GM20000 (cell line): ENCODE measurements around the gene ZSWIM1.
"Not testable (repeated sequence)": the region's sequence is repeated elsewhere in the genome, so short reads cannot be mapped to it uniquely, and the experiment has no call there.

Source experiments
- DNase-seq: peaks from one replicate; pipeline ENCODE4 v3.0.0; 2012; ENCODE audit warnings: low spot score
- CTCF ChIP-seq: IDR thresholded peaks from 2 replicates; pipeline ENCODE4 v1.5.1; 2012; ENCODE audit warnings: mild to moderate bottlenecking, control low read depth; ENCODE audit errors: extremely low read depth, missing control alignments

ZSWIM1 gene

GRCh38 chr20:45925821-45926506 is 44.9 kb downstream of the ZSWIM1 start:
- DNase-seq, result no peak
- no peak for TF ChIP-seq CTCF

DNA sequence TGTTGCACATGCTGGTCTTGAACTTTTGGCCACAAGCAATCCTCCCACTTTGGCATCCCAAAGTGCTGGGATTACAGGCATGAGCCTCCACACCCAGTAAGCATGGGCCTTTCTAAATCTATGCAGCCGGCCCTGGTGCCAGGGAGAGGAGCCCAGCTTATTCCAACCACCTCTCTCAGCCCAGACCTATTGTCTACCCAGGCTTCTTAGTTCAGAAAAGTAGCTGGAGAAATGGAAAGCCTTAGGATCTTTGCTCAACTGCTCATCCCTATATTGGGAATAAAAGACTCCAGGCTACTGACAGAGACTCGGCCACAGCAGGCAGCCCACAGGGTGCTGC is 45.7 kb downstream of the ZSWIM1 start:
- DNase-seq, result no peak
- TF ChIP-seq CTCF, result no peak

DNA sequence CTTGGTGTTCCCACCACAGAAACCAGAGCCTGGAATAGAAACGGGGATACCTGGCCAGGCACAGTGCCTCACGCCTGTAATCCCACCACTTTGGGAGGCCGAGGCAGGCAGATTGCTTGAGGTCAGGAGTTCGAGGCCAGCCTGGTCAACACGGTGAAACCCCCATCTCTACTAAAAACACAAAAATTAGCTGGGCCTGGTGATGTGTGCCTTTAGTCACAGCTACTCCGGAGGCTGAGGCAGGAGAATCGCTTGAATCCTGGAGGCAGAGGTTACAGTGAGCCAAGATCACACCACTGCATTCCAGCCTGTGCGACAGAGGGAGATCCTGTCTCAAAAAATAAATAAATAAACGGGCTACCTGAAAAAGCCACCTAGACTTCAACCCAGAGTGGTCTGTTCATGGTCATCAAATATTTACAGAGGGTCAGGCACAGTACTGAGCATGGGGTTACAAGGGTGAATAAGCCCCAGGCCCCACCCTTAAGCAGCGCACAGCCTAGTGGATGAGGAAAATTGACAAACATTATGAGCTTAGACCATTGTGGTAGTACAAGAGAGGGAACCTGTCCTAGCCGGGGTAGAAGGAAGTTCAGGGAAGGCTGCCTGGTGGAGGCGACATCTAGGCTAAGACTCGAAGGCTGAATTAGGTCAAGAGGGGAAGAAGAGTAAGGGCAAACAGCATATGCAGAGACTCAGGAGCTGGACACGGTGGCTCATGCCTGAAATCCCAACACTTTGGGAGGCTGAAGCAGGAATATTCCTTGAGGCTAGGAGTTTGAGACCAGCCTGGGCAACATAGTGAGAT is 46.2 kb downstream of the ZSWIM1 start:
- TF ChIP-seq CTCF, result no peak
- no peak for DNase-seq

GRCh38 chr20:45931680-45932079 is 50.7 kb downstream of the ZSWIM1 start:
- DNase-seq, result not testable (repeated sequence)

- TF ChIP-seq CTCF, result no peak
Measured at GRCh38 chr20:45933266-45934045, 52.4 kb downstream of the ZSWIM1 start.

DNA sequence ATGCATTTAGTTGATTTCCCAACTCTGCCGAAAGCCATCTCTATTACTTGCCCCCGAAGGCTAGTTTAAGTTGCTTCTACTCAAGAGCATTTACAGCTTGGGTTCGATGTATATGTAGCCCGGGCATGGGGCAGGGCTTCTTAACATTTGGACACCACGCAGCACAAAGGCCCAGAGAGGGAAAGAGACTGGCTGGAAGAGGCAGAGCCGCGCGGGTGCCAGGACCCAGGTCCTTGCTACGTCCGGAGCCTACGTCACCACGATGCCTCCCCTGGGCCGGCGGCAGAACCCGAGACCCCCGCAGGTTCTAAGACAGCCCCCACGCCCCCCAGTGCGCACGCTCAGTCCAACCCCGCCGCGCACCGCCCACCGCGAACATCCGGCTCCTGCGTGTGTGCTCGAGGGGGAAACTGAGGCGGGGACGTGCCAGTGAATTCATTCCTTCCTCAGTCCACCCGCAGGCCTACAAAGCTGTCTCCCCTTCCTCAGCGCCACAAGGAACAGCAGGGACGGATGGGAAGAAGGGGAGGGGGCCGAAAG is 53.1 kb downstream of the ZSWIM1 start:
- DNase-seq, result peak; percentile 63

More at GRCh38 chr20:45933266-45934045, 52.4 kb downstream of the ZSWIM1 start:
- peak; percentile 70 for DNase-seq

More for the DNA sequence above, 53.1 kb downstream of the ZSWIM1 start:
- no peak for TF ChIP-seq CTCF
